GM19238 (cell line): ENCODE results near the gene MYH15.

ENCODE experiments used
- DNase-seq: peaks from one replicate; pipeline ENCODE4 v3.0.0; 2011; ENCODE audit warnings: low spot score; ENCODE audit not compliant: insufficient read length

Gene MYH15

GRCh38 chr3:108510496-108510895 lies at the start of gene MYH15:
Gene MYH15, minus strand, starts transcription at chr3:108510596. Its CDS starts 66 bp downstream, at chr3:108510530.
- no peak for DNase-seq

DNA sequence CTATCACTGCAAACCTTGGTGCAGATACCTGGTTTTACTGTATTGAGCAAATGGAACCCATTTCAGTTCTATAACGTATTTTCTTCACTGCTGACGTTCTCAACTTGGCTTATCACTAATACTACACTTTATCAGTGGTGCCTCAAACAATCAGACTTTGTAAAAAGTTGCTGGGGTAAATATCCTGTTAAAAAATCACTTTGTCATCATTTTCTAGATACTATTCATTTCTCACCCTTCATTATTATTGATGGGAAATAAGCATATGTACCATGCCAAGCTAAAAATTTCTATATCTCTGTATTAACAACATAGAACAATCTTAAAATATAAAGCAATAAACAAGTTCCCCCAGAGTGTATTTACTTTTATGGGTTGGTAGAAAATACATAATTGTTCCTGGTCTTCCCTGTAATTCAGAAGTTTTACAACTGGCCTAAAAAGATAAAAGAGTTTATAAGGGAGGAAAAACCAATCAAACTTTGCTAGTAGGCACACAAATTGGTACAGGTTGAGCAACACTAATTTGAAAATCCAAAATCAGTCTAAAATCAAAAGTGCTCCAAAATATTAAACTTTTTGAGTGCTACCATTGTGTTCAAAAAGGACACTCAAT lies 45.7 kb upstream of the MYH15 start:
- no peak for DNase-seq

DNA sequence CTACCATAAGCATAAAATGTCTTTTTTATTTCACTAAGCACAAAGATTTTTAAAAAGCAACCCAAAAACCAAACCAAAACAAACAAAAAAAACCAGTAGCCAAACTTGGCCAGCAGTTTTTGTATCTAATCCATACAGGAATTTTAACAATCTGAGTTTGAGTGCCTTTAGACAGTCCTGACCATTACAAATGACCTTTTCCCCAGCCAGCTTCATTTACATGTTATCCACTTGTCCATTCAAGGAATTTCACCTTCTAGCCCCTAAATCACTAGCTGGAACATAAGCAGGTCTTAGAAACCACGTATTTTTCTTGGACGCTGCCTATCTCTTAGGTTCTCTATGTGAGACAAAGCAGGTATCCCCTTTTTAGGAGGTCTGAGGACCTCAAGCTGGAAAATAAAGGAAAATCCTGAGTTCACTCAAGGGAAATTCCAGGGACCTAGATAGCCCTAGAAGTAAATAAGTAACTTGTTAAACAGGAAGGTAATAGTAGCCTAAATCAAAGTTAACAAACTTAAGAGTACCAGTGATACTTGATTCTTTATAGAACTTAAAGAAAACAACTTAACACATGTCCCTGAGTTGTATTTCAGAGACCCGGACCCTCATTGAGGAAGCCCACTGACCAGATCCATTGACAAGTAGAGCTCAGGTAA lies 44.6 kb upstream of the MYH15 start:
- DNase-seq, result no peak

DNA sequence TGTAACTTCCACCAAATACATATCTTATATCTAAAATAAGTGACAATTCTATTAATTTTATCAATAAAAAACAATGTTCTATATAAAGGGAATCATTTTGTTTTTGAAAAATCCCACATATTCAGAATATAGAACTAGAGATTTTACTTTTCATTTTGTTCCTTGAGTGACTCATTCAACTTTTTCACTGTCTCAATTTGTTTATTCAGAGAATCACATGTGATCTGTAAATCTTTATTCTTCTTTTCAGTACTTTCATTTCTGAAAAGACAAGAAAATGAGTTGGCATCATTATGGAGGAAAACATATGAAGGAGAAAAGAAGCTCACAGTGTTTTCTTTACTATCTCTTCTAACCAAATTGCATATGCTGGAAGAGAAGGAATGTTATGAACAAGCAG lies 43.8 kb upstream of the MYH15 start:
- no peak for DNase-seq

DNA sequence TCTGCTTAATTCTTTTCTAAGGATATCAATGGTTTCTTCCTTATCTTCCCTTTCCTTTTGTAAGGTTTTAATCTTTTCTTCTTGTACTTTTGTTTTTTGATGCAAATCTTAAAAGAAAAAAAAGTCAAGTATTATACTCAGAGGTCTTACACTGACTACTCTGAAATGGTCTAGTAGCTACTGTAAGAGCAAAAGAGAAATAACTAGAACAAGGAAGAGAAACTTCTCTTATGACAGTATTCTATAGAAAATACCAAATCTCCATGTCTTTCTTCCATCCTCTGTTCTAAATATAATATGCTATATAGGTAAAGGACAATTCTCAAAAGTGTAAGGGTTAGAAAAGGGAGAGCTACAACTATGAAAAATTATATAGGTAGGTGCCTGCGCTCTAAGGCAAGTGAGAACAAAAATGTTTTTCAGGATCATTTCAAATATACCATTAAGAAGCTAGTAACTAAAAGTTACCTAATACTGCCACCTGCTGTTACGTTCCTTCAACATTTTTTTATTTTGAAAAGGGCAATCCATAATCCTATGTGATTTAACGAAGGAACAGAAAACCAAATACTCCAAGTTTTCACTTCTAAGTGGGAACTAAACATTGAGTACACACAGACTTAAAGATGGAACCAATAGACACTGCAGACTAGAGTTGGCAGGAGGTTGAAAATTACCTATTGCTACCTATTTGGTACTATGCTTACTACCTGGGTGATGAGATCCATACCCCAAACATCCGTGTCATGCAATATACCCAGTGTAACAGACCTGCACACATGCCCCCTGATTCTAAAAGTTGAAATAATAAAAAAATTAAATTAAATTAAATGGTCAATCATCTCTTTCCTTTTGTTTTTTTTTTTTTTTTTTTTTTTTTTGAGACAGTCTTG lies 42.1 kb upstream of the MYH15 start:
- DNase-seq, result no peak

GRCh38 chr3:108548886-108549285 lies 38.5 kb upstream of the MYH15 start:
- no peak for DNase-seq

GRCh38 chr3:108548304-108548703 lies 37.9 kb upstream of the MYH15 start:
- DNase-seq, result no peak

GRCh38 chr3:108546692-108547091 lies 36.3 kb upstream of the MYH15 start:
- no peak for DNase-seq

DNA sequence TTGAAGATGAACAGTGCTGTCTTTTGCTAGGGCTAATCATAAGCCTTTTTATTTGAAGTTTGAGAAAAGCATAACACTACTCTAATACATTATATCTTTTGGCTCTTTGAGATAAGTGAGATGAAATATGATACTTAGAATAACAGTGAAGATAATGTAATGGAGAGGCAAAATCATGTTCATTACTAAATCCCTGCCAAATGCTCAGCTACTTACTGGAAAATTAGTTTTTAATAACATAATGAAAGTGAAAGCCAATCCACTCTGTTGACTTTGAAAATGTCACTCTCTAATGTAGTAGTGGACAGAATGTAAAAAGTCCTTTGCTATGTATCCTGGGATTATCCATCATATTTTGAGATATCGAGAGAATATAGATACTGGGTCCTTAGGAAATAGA lies 35.9 kb upstream of the MYH15 start:
- no peak for DNase-seq

- no peak for DNase-seq
These were observed 27.7 kb upstream of the MYH15 start for GRCh38 chr3:108538083-108538482.

DNA sequence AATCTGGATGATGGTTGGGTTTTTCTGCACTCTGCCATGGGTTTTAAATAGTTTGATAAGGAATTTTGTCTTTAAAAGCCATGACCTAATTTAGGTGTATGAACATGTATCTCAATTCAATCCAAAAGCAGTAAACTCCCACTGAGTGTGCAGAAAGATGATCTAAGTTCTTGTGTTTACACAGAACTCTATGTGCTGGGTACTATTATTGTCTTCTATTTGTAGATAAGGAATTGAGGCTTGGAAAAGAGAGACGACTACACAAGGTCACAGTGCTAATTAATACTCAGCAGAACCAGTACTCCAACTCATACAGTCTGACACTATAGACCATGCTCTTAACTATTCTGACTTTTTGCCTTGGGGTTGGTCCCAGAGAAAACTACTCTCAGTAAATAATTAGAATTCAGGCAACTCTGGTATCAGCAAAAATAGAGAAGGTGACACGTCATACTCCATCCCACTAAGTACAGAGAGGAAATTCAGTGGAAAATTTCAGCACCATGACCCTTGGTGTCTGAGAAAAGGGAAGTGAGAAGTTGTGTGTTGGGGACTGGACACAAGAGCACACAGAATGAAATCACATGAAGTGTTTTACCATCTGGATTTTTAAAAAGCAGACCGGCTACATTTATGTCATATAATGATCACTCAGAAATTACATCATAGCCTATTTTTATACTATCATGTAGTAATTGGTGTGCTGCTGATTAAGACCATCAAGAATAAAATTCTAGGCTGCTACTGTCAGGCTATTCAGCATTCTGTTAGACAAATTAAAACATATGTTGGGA lies 18.3 kb upstream of the MYH15 start:
- no peak for DNase-seq

DNA sequence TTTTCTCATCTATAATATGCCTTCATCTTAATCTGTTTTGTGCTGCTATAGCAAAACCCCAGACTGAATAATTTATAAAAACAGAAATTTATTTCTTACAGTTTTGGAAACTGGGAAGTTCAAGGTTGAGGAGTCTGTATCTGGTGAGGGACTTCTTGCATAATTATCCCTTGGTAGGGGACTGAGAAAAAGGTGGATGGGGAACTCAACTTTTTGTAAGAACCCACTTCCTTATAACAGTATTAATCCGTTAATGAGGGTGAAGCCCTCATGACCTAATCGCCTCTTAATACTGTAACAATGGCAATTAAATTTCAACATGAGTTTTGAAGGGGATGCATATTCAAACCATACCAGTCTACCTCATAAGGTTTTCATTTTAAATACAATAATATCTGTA lies 17.4 kb upstream of the MYH15 start:
- DNase-seq, result no peak

DNA sequence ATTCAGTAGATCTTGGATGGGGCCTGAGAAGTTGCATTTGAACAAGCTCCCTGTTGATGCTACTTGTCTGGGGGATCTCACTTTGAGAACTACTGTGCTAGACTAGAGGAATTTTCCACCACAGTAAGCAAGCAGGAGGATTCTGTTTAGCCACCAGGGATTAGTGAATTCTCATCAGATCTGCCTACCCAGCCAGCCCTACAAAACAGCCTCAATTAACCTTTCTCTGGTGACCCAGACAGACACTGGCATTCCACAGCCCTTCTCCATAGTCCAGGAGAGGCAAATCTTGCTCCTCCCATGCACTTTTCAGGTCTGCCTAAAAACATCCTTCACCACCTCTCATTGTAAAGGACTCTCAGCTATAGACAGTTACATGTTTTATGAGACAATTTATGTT lies 16.7 kb upstream of the MYH15 start:
- no peak for DNase-seq

- DNase-seq, result no peak
These were observed 15.6 kb upstream of the MYH15 start for GRCh38 chr3:108525971-108526370.

DNA sequence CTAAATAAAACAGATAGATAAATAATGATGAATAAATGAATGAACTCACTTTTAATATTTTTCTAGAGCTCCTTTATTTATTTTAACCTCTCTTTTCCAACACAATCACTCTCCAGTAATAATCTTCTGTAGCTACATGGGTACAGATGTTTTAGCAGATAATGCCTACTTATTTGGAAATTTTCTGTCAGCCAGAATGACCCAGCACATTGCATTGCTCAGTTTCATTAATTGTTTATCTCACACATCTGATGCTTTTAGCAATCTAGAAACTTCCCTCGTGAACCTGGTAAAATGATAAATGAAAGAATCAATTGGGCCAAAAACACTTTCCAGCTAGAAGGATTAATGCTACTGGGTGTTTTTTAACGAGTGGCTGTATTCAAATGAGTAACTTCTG lies 14.9 kb upstream of the MYH15 start:
- DNase-seq, result no peak

DNA sequence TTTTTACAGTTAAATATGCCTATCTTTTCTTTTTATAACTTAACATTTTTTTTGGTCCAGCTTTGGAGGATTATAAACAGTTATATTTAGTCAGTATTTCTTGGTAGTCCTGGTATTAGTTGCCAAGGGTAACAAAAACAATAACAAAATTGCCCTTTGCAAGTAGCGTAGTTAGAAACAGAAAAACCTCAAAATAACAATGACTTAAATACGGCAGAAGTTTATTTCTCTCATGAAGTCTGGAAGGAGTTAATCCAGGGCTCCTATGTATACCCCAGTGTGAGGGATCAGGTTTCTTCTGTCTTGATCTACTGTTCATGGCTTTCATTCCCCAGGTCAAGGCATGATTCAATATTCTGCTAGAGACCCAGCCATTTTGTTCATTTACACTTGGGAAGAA lies 14.1 kb upstream of the MYH15 start:
- DNase-seq, result no peak

DNA sequence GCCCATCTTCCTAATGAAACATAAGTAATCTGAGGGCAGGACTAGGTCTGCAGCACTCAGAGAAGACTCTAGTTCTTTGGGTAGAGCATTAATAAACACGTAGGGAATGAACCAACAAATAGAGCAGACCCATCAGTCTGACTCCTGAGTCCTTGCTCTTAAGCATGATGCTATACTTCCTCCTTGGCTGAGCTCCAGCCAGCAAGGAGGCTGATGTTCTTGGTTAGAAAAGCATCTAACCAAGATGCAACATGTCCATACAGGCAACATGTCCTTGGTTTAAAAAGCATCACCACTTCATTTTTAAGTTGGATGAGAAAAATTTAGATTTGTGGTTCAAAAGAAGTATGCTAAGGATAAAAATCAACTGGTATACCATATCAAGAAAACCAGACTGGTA lies 8.5 kb upstream of the MYH15 start:
- no peak for DNase-seq

DNA sequence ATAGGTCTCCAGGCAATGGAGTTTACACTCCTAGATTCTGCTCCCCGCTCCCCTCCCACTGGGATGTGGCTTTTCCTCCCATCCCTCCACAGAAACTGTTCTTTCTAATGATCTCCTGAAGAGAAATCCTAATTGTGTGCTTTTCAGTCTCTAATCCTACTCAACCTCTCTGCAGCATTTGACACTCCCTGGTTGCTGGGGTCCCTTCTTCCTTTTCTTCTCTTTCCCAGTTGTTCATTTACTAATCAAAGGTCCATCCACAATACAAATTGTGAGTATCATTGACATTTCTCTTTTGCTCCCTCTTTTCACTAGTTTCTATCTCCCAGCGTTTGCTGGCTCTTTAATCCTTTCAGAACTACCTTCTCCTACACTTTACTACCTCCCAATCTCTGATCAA lies 6.5 kb upstream of the MYH15 start:
- no peak for DNase-seq

- no peak for DNase-seq
These were observed 3.6 kb upstream of the MYH15 start for GRCh38 chr3:108513961-108514360.

- DNase-seq, result no peak
These were observed 2.3 kb upstream of the MYH15 start for GRCh38 chr3:108512671-108513070.

DNA sequence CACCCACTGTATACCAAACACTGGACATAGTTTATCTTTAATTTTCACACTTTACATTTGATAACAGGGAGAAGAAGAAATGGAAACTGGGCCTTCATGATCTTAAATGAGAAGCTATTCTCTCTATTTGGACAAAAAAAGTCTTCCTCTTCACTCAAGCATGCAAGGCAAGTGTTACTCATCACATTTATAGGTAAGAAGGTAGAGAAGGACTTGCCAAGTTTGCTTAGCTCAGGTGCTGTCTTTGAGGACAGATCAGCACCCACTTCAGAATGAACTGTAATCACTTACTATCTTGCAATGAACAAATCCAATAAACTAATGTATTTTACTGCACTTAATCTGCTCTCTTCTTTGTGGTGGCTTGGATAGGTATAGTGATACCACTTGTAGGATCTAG lies 1.1 kb upstream of the MYH15 start:
- no peak for DNase-seq

DNA sequence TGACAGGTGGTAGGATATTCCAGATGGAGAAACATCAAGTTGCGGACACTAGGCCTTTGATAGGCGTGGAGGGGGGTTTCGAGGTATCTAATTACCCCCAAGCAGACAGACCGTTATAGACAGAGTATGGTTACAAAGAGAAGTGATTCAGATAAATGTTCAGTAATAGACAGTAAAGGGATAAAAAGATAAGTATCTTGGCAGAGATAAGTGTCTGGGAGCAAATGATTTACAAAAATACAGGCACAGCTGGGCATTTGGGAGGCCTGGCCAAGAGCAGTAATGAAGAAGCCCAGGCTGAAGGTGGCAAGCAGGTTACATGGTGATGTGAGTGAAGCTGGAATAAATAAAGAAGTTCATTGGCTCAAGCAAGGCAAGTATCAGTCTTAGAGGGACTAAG lies 659 bp upstream of the MYH15 start:
- DNase-seq, result no peak
